GM18511 (cell line): ENCODE results near the gene MINK1.
A peak's percentile ranks its signal among the peaks of the same experiment; 100 is the strongest.
"Not testable (repeated sequence)": the region's sequence is repeated elsewhere in the genome, so short reads cannot be mapped to it uniquely, and the experiment has no call there.

Source experiments
- ATAC-seq: cut with Tn5 transposase; IDR thresholded peaks from one replicate; pipeline ENCODE4 v1.9.1; 2021; ENCODE audit warnings: mild to moderate bottlenecking, moderate library complexity; ENCODE audit not compliant: unreplicated experiment

MINK1 gene

DNA sequence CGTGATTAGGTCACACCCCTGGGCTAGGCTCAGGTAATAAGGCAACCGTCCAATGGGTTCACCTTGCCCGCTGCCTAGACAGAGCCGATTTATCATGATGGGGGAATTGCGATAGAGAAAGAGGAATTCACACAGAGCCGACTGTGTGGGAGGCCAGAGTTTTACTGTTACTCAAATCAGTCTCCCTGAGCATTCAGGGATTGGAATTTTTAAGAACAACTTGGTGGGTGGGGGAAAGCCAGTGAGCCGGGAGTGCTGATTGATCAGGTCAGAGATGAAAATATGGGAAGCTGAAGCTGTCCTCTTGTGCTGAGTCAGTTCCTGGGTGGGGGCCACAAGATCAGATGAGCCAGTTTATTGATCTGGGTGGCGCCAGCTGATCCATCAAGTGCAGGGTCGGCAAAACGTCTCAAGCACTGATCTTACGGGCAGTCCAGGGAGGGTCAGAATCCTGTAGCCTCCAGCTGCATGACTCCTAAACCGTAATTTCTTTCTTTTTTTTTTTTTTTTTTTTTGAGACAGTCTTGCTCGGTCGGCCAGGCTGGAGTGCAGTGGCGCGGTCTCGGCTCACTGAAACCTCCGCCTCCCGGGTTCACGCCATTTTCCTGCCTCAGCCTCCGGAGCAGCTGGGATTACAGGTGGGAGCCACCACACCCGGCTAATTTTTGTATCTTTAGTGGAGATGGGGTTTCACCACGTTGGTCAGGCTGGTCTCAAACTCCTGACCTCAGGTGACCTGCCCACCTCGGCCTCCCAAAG is 93.6 kb downstream of the MINK1 start:
- not testable (repeated sequence) for ATAC-seq

DNA sequence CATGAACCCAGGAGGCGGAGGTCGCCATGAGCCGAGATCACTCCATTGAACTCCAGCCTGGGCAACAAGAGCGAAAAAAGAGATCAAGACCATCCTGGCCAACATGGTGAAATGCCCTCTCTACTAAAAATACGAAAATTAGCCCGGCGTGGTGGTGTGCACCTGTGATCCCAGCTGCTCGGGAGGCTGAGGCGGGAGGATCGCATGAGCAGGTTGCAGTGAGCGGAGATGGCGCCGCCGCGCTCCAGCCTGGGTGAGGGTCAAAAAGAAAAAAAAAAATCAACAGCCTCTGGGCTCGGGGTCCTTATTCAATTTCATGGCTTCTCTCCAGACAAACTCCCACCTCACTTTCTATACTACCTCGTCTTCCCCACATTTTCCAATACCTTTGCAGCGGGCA is 95.7 kb downstream of the MINK1 start:
- ATAC-seq: no peak

DNA sequence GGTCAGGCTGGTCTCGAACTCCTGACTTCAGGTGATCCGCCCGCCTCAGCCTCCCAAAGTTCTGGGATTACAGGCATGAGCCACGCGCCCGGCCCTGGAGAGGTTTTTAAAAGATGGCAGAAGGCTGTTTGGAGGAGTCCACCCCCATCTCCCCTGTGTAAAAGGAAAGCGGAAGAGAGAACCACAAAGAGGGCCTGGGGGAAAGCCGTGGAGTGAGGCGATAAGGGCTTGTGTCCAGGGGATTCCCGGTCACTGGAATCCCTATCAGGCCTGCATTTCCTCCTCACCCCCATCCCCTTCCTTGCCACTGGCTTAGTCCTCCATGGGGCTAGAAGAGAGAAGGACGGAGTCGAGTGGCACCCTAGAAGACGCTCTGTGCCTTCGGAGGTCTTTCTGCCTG is 98.8 kb downstream of the MINK1 start, which contains the start of gene GP1BA:
Gene GP1BA, plus strand, starts transcription at position 315 of the 400 bp plus-strand sequence. CDS start 328 bp downstream, outside the sequence.
- ATAC-seq: no peak

DNA sequence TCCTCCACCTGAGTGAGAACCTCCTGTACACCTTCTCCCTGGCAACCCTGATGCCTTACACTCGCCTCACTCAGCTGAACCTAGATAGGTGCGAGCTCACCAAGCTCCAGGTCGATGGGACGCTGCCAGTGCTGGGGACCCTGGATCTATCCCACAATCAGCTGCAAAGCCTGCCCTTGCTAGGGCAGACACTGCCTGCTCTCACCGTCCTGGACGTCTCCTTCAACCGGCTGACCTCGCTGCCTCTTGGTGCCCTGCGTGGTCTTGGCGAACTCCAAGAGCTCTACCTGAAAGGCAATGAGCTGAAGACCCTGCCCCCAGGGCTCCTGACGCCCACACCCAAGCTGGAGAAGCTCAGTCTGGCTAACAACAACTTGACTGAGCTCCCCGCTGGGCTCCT is 99.6 kb downstream of the MINK1 start:
- no peak for ATAC-seq

DNA sequence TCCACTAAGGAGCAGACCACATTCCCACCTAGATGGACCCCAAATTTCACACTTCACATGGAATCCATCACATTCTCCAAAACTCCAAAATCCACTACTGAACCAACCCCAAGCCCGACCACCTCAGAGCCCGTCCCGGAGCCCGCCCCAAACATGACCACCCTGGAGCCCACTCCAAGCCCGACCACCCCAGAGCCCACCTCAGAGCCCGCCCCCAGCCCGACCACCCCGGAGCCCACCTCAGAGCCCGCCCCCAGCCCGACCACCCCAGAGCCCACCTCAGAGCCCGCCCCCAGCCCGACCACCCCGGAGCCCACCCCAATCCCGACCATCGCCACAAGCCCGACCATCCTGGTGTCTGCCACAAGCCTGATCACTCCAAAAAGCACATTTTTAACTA is 100.5 kb downstream of the MINK1 start:
- ATAC-seq: no peak

DNA sequence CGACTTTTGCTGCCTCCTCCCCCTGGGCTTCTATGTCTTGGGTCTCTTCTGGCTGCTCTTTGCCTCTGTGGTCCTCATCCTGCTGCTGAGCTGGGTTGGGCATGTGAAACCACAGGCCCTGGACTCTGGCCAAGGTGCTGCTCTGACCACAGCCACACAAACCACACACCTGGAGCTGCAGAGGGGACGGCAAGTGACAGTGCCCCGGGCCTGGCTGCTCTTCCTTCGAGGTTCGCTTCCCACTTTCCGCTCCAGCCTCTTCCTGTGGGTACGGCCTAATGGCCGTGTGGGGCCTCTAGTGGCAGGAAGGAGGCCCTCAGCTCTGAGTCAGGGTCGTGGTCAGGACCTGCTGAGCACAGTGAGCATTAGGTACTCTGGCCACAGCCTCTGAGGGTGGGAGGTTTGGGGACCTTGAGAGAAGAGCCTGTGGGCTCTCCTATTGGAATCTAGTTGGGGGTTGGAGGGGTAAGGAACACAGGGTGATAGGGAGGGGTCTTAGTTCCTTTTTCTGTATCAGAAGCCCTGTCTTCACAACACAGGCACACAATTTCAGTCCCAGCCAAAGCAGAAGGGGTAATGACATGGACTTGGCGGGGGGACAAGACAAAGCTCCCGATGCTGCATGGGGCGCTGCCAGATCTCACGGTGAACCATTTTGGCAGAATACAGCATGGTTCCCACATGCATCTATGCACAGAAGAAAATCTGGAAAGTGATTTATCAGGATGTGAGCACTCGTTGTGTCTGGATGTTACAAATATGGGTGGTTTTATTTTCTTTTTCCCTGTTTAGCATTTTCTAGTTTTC is 101.2 kb downstream of the MINK1 start:
- no peak for ATAC-seq

DNA sequence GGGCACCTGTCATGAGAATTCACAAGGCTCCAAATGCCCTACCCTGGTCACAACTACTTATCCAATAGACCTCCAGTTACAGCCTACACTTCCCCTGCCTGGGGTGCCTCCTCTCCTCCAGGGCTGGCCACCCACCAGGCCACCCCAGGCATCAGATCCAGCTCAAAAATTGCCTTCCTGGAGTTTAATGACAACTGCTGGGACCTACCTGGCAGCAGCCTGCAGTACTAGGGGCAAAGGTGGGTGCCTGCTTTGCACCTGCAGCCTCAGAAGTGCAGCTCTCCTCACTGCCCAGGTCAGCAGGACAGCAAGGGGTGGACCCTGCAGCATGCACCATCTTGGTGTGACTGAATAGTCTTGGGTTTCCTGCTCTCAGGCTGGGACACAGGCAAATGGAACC is 102.5 kb downstream of the MINK1 start:
- ATAC-seq: no peak

DNA sequence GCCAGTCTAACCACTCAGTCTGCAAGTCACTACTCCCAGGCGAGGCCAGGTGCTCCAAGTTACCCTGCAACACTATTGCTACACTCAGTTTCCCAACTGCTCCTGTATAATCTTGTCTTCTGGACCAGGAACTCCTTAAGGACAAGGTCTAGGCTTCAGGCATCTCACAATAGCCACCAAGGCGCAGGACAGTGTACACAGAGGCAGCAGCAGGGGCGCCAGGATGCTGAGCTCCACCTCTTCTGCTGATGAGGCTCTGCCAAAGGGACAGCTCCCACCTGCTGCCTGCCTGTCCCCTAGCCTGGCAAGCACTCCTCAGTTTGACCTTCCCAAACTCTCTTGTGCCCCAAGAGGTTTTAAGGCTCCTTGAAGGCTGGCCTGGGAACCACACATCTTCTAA is 103.3 kb downstream of the MINK1 start:
- no peak for ATAC-seq

DNA sequence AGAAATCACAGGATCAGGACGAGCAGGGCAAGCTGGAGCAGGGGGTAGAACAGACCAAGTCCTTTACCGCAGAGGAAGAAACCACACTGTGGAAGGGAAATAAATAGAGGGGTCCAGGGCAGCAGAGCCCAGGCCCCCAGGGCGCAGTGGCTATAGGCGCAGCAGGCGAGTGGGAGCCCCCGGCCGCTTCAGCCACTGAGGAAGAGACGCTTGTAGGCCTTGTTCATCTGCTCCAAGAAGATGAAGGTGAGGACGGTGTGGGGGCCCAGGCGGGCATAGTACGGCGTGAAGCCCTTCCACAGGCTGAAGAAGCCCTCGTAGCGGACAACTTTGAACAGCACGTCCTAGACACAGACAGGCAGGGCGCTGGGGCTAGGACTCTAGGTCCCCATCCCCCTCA is 104.4 kb downstream of the MINK1 start:
- no peak for ATAC-seq

DNA sequence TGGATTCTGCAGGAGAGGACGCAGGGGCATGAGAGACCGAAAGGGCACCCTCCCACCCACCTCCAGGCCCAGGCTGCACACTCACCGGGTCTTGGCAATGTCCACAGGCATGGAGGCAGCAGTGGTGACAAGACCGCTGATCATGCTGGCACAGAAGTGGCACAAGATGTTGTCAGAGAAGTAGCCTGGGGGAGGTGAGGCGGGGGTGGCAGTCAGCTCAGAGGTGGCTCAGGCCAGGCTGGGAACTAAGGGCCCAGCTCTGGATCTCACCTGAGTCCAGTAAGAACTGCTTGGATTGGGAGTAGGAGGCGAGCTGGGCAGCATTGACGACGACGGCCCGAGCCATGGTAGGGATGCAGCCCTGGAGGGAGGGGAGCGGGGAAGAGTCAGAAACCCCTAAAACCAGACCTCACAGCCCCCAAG is 104.9 kb downstream of the MINK1 start:
- ATAC-seq: no peak

DNA sequence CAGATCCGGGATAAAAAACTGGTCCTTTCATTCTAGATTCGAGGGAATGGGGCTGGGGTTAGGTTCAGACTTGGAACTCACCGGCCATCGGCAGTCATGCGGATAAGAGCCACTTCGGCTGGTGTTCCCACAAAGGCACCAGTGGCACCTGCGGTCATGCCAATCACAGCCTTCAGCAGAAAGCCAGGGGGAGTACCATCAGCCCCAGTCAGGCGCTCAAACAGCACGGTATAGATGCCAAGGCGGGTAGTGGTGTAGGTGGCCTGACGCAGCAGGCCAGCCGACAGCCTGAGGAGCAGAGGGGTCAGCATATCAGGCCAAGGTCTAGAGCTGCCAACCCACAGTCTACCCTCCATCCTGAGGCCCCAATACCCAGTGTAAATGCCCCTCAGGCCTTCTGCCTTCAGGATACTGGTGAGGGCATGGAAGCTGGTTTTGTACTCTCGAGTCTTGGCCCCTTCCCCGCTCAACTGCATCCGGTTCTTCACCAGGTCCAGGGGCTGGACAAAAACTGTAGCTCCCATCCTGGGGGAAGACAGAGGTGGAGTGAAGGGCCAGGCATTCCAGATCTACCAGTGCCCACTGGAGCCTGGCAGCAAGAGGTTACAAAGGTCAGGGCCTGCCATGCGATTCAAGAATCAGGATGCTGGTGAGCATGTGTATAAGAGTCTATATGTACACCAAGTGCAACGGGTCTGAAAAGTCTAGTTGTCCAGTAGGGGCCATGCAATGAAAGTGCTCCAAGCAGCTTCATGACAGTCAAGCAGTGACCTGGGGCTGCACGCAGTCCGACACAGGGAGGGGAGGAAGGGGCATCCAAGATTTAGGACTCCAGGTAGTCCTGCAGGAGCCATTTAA is 105.8 kb downstream of the MINK1 start:
- ATAC-seq: no peak

DNA sequence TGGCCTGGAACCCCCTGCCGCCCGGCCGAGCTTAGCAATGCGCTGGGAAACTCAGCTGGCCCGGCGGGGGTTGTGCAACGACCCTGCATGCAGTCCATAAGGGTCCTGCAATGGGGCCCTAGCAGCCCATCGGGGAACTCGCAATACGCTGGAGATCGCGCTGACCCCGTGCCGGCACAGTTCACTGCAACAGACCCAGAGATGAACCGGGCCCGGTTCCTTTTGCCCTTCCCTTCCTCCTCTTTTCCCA is 106.3 kb downstream of the MINK1 start:
- peak; percentile 22 for ATAC-seq

DNA sequence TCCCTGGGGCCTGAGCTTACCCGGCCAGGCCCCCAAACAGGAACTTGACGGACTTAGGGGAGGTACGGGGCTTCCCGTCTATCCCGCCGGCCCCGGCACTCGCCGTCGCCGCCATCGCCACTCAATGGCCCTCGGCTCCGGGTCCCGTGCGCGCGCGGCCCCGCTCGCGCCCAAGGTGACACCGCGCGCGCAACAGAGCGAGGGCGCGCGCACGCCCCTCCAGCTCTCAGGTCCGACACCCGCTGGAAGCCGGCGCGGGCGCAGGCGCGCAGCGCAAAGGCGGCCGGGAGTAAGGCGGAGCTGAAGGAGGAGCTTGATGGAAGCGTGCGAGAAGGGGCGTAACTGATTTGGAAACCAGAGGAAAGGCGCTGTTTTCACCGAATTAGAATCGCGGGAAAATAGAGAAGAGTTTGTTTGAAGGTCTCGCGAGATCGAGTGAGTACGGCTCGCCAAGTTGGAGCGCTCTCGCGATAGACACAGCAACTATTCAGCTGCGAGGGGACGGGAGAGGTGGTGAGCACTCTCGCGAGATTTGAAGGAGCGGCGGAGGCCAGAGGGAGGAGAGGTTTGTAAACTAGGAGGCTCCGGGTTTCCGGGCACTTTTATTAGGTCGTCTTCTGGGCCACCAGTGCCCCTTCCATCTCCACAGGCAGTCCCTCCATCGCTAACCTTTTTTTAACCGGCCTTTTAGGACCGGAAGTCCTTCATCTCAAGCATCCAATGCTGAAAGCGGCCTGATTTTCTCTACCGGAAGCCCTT is 106.8 kb downstream of the MINK1 start, which contains the start of the genes RNF167 and SLC25A11:
Gene RNF167, plus strand, starts transcription at position 473 of the 759 bp plus-strand sequence. CDS start 642 bp downstream, outside the sequence.
Gene SLC25A11, minus strand, starts transcription at position 251 of the 759 bp plus-strand sequence. Its CDS starts 136 bp downstream, at position 115.
- peak; percentile 83 for ATAC-seq

DNA sequence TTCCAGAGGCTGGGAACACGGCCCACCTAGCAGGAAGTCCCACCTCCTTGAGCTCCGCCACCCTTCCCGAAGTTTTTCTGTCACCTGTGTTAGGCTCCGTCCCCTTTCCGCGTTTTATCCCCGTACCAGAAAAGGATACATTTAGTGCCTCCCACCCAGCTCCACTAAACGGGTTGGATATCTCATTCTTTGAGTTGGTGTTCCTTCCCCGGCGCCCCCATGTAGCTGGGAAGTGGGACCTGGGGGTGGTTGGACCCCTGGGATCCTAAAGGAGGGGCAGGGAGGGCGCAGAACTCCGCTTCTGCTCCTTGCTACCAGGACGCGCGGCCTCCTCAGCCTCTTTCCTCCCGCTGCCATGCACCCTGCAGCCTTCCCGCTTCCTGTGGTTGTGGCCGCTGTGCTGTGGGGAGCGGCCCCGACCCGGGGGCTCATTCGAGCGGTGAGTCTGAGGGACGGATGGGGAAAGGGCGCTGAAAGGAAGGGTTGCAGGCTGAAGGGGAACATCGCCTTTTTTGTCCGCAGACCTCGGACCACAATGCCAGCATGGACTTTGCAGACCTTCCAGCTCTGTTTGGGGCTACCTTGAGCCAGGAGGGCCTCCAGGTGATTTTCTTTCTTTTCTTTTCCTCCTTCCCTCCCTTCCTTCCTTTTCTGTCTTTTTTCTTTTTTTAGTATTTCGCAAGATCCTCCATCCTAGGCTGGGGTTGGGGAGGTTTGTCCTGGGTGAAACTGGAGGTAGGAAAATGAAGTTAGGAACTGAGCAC is 107.6 kb downstream of the MINK1 start:
- ATAC-seq: no peak

DNA sequence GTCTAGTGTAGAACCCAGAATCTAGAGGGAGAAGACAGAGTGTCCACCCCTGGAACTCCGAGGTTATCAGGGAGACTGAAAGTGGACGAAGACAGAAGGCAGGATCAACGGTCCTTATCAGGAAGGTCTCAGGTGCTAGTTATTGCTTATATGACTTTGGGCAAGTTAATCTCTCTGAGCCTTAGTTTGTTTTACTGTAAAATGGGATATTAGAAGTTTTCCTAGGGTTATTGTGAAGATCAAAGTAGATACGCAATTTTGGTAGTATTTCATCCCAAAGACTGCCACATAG is 108.1 kb downstream of the MINK1 start:
- ATAC-seq: no peak

DNA sequence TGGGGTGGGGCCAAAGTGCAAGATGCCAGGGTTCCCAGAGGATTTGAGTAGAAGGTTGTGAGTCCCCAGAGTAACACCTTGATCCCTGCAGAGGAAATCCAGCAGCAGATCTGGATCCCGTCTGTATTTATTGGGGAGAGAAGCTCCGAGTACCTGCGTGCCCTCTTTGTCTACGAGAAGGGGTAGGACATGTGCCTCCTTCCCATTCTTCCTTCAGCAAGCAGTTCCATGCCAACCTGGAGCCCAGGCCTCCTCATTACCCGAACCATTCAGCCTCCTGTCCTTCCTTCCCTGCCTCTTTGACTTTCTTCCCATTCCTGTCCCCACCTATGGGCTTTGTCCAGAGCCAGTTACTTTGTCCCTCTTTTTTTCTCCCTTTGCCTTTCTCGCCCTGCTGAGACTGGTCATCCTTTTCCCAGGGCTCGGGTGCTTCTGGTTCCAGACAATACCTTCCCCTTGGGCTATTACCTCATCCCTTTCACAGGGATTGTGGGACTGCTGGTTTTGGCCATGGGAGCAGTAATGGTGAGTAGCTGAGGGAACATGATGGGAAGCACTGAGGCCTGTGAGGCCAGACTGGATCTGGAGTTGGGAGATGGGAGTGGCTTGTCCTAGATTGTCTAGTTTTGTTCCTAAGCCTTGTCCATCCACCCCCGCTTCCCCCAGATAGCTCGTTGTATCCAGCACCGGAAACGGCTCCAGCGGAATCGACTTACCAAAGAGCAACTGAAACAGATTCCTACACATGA is 109.8 kb downstream of the MINK1 start:
- ATAC-seq: no peak

DNA sequence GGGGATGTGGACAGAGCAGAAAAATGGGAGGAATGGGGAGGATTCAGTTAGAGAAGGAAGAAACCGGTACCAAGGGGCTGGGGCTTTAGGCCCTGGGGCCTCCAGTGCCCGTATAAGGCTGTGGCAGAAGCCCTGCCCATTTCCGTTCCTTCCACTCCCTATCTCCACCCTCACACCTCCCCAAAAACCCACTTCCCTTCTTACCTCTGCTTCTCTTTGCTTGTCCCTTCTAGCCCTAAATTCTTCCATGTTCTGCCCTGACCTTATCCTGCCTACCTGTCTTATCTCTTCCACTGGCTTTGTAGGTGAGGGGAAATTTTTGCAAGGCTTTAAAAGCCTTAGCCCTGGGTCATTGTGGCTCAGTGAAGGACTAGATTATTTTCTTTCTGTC is 111.0 kb downstream of the MINK1 start:
- no peak for ATAC-seq

DNA sequence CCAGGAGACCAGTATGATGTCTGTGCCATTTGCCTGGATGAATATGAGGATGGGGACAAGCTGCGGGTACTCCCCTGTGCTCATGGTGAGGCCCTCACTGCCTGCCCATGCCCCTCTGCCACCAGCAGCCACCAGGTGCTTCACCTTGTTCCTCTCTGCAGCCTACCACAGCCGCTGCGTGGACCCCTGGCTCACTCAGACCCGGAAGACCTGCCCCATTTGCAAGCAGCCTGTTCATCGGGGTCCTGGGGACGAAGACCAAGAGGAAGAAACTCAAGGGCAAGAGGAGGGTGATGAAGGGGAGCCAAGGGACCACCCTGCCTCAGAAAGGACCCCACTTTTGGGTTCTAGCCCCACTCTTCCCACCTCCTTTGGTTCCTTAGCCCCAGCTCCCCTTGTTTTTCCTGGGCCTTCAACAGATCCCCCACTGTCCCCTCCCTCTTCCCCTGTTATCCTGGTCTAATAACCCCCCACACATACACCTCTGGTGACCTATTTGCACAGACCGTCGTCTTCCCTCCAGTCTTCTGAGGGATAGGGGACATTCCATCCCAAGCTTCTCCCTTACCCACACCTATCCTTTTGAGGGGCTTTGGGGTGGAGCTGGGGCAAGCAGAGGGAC is 111.5 kb downstream of the MINK1 start:
- no peak for ATAC-seq
